HG03571 (cell line): ENCODE measurements around the gene SERTAD3.
"Not testable (repeated sequence)": the region's sequence is repeated elsewhere in the genome, so short reads cannot be mapped to it uniquely, and the experiment has no call there.

Experiments
- ATAC-seq: cut with Tn5 transposase; IDR thresholded peaks from one replicate; pipeline ENCODE4 v1.9.1; 2021; ENCODE audit not compliant: unreplicated experiment

Gene SERTAD3, protein sequence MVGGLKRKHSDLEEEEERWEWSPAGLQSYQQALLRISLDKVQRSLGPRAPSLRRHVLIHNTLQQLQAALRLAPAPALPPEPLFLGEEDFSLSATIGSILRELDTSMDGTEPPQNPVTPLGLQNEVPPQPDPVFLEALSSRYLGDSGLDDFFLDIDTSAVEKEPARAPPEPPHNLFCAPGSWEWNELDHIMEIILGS

DNA sequence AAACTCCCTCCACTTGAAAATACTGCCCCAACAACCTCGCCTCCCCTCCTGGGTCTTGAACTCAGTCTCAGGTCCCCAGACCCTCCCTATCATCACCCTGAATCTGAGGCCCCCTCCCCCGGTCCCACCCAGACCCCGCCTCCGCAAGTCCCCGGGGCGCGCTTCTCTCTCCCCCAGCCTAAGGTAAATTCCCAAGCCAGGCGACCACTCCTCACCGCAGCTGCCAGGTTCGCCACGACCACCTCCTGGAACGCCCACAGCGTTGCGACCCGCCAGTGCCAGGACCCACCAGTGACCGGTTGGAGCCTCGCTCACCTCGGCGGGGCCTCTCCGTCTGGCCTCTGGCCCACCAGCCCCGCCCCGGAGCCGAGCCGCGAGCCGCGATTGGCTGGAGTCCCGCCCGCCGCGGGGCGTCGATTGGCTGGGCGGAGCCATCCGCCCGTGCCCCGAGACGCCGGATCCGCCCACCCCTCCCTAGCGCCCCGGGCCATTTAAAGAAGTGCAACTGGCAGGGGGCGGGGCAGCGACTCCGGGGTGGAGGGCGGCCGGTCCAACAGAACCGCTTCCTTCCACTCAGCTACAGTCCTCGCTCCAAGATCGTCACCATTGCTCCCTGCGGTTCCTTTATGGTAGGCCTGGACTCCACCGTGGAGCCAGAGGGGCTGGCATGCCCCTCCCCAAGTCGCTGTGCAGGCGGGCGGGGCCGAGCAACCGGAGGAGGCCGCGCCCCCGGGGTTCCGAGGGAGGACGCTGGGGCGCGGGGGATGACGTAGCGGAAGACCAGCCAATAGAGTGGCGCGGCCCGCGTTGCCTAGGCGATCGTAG is at the start of gene SERTAD3:
SERTAD3 (minus strand) TSS at position 336 of the 825 bp plus-strand sequence. CDS start 2,255 bp downstream, outside the sequence.
- peak; percentile 55 for ATAC-seq

DNA sequence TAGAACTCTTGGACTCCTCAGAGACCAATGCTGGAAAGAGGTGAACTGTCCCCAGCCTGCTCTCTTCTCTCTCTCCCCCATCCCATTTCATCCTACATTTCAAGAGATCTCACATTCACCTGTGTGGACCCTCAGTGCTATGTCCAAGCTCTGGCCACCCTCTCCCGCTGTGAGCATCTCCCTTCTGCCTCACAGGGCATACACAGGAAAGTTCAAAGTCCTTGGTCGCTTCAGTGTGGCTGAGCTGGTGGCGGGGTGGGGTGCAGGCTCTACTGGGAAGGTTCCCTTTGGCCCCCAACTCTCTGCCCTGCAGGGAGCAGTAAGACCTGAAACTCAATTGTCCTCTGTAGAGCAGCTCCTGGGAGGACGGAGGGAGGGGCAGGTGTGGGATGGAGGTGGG is 49.6 kb upstream of the SERTAD3 start:
- no peak for ATAC-seq

DNA sequence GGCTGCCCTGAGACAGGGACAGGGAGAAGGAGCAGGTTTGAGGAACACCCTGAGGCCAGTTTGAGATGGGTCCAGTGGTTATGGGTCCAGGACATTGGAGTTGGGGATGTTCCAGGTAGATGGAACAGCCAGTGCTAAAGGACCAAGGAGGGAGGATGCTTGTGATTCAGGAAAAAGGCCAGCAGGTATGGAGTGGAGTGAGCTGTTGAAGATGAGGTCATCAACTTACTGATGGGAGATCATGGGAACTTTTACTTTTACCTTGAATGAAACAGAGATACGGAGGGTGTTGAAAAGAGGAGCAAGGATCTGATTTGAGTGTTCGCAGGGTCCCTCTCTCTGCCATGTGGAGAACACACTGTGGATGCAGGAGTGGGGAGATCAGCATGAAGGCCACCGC is 48.1 kb upstream of the SERTAD3 start:
- no peak for ATAC-seq

DNA sequence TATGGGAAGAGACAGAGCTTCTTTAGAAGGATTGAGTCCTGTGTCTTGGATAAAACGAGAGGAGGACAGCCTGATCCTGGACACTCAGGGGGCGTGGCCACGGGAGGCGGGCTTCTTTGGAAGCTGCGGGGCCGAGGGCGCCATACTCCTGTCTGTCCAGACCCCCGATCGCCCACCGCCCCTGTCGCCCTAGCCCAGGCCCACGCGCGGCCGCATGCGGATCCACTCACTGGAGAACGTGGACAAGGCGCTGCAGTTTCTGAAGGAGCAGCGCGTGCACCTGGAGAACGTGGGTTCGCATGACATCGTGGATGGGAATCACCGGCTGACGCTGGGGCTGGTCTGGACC is 45.7 kb upstream of the SERTAD3 start:
- no peak for ATAC-seq

DNA sequence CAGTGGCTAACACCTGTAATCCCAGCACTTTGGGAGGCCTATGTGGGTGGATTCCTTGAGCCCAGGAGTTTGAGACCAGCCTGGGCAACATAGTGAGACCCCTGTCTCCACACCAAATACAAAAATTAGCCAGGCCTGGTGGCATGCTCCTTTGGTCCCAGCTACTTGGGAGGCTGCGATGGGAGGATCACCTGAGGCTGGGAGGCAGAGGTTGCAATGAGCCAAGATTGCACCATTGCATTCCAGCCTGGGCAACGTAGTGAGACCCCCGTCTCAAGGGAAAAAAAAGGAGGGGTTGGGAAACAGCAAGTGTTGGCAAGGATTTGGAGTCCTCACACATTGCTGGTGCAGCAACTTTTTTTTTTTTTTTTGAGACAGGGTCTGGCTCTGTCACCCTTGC is 41.9 kb upstream of the SERTAD3 start:
- ATAC-seq, result no peak

DNA sequence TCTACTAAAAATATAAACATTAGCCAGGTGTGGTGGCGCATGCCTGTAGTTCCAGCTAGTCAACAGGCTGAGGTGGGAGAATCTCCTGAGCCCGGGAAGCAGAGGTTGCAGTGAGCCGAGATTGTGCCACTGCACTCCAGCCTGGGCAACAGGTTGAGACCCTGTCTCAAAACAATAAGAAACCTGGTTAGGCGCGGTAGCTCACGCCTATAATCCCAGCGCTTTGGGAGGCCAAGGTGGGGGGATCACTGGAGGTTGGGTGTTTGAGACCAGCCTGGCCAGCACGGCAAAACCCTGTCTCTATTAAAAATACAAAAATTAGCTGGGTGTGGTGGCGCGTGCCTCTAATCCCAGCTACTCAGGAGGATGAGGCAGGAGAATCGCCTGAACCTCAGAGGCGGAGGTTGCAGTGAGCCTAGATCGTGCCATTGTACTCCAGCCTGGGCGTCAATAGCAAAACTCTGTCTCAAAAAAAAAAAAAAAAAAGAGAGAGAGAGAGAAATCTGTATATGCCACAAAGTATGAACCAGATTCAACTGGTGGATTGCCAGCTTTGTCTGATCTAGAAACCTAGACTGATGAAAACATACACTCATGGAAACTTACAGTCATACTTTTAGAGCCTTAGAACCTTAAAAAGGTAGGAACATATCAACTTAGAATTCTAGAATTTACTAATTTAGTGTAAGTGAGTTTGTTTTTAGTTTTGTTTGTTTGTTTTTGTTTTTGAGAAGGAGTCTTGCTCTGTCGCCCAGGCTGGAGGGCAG is 31.9 kb upstream of the SERTAD3 start:
- not testable (repeated sequence) for ATAC-seq

DNA sequence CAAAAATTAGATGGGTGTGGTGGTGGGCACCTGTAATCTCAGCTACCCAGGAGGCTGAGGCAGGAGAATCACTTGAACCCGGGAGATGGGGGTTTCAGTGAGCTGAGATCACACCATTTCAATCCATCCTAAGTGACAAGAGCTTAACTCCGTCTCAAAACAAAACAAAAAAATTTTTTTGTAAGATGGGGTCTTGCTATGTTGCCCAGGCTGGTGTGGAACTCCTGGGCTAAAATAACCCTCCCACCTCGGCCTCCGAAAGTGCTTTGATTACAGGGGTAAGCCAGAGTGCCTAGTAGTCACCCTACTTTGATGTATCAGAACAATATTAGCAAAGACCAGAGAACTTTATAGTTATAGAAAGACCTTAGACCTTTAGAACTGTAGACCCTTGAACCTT is 30.6 kb upstream of the SERTAD3 start:
- no peak for ATAC-seq

DNA sequence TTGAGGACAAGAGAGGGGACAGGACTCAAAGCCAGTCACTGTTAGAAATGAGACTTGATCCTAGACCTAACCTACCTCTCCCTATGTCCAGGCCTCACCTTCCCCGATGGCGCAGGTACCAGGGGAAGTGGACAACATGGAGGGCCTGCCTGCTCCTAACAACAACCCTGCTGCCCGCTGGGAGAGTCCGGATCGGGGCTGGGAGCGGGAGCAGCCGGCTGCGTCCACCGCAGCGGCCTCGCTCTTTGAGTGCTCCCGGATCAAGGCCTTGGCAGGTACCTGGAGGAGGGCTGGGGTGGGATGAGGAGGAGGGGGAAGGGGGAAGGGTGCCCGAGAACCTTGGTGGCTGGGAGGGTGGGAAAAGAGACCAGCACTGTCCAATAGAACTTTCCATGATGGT is 28.4 kb upstream of the SERTAD3 start:
- ATAC-seq, result no peak

DNA sequence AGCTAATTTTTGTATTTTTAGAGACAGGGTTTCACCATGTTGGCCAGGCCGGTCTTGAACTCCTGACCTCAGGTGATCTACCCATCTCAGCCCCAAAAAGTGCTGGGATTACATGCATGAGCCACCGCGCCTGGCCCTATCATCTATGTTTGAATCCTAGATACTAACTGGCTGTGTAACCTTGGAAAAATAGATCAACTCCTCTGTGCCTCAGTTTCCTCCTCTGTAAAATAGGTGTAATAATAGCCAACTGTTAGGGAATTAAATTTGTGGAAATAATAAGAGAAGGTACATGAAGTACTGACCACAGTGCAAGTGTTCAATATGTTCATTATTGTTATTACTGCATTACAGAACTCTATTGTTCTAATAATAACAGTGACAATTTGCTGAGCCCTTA is 27.0 kb upstream of the SERTAD3 start:
- no peak for ATAC-seq

DNA sequence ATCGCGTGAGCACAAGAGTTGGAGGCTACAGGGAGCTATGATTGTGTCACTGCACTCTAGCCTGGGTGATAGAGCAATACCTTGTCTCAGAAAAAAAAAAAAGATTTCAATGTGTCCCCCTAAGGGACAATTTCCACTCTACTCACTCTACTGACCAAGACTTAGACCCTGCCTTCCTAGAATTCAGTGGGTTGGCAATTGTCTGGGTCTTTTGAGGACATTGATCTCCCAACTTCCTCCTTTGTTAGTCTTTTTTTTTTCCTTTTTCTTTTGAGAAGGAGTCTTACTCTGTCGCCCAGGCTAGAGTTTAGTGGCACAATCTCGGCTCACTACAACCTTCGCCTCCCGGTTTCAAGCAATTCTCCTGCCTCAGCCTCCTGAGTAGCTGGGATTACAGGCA is 24.9 kb upstream of the SERTAD3 start:
- ATAC-seq, result no peak

DNA sequence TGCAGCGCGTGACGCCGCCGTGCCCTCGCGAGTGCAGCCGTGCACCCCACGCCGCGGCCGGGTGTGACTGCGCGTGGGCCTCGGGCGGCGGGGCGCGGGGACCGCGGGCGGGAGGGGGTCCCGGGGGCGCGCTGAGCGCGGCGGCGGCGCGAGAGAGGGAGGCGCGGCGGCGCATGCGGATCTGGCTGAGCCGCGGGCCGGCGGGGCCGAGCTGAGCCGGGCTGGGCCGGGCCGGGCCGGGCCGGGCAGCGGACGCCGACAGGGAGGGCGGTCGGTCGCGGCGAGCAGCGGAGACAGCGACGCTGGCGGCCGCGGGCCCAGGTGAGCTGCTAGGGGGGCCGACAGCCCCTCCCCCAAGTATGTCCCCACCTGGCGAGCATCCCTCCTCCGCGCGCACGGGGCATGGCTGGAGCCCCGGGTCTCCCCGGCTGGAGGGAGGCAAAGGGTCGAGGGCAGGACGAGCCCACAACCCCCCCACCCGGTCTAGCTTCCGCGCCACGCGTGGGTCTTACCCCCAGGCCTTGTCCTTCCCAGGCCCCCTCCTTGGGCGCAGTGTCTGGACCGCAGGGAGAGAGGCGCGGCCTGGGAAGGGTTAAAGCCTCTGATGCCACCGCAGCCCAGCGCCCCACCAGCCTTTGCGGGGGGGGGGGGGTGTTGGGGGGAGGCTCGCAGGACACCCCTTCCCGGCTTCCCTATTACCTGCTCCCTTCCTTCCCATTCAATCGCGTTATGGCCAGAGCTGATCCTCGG is 23.0 kb upstream of the SERTAD3 start, which contains the start of gene SPTBN4:
SPTBN4 (plus strand) TSS at position 17 of the 750 bp plus-strand sequence. CDS start 5,621 bp downstream, outside the sequence.
- ATAC-seq, result no peak

DNA sequence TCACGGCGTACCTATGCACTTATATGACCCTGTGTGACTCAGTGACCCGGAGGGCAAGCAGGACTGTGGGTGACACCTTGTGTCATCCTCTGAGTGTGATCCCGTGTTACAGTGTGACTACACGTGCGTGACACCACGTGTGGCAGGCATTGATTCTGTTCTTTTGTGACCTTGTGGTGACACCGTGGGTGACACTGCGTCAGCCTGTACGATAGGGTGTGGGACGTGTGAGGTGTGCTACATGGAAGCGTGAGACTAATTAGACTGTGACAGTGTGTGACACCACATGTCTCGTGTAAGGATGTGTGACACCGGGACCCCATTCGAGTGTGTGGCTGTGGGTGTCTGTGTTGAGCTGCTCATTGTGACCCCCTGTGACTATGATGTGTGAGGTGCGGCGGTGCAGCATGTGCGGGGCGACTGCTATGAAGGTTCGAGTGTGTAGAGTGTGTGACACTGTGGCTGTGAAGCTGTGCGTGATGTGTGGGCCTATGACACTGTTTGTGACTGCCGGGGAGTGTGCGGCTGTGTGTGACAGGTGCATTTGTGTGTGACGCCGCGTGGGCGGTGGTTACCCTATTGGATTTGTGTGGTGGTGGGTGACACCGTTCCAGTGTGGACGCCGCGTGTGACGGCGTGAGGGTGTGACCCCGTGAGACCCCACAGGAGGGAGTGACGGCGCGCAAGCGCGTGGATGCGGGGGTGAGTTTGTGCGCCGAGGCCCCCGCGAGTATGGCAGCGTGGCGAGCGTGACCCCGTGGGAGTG is 22.3 kb upstream of the SERTAD3 start:
- ATAC-seq, result no peak

DNA sequence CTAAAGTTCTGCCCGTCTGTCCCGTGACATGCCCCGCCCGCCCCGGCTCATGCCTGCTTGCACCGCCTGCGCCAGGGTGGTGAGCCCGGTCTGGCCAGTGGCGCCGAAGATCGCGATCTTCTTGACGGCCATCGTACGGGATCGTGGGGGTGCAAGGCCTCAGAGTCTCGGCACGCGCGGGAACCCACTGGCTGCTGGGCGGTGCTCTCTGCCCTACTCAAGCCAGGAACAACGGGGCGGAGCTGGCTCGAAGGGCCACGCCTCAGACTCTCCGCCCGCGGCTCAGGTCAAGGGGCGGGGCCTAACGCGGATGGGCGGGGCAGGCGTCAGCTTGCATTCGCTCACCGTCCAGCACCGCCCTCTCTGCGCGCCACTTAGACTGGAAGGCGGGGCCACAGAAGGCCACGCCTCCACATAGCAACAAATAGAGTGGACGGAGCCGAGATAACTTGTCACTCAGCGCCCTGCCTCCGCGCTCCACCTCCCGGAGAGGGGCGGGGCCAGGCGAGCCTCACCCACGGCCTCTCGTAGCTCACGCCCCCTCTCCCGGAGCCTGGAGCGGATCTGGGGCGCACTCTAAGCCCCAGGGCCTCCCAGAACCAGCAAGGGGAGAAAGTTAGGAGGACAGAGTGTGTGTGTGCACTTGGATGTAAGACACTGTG is 21.6 kb upstream of the SERTAD3 start, which contains the start of gene BLVRB:
BLVRB (minus strand) TSS at position 189 of the 662 bp plus-strand sequence; CDS start at position 132, 57 bp downstream.
- ATAC-seq, result peak; percentile 76

DNA sequence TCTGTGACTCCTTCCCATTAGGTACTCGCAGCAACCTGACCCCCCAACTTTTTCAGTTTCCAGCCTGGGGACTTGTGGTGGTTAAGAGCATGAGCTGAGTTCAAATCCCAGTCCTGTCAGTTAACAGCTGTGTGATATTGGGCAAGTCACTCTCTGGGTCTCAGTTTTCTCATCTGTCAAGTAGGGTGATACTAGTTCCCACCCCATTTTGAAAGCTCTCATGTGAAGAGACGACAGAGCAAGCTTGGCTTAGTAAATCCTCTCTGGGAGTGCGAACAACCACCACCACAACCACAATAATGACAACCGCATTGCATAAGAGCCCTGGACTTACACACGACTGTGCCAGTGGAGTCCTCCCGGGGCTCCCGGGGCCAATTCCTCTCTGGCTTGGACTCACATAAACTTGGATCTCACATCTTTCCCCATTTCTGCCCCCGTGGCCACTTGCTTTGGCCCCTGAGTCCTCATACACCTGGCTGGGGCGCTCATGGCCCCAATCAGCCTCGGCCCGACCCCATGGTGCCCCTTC is 21.0 kb upstream of the SERTAD3 start:
- no peak for ATAC-seq

DNA sequence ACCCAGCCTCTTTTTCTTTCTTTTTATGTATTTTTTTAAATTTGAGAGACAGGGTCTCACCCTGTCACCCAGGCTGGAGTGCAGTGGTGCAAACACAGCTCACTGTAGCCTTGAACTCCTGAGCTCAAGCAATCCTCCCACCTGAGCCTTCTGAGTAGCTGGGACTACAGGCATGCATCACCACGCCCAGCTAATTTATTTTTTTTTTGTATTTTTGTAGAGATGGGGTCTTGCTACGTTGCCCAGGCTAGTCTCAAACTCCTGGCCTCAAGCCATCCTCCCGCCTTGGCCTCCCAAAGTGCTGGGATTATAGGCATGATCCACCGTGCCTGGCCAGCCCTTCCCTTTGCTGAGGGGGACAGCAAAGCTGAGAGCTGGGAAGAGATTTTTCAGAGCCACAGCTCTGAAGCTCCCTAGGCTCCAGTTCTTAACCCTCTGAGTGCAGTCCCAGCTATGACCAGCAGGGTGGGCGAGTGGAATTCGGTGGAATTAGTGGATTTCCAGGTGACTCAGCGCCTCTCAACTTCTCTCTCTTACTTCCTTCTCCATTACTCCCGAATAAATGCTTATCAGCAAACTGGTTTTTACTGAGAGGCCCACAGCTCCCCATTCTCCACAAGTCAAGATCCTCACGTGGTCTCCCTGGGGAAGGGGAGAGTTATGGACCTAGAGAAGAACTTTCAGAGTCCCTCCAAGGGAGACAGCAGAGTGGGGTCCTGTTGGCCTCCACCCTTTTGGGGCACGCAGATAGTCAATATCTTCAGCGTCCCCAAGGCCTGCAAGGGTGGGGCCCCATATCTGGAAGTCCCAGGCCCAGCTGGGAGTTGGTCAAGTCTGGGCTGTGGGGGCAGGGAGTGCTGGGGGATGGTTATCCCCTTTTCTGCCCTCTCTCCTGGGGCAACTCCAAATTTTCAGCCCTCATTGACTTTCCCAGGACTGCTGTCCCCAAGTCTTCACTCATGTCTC is 20.2 kb upstream of the SERTAD3 start:
- ATAC-seq, result no peak

DNA sequence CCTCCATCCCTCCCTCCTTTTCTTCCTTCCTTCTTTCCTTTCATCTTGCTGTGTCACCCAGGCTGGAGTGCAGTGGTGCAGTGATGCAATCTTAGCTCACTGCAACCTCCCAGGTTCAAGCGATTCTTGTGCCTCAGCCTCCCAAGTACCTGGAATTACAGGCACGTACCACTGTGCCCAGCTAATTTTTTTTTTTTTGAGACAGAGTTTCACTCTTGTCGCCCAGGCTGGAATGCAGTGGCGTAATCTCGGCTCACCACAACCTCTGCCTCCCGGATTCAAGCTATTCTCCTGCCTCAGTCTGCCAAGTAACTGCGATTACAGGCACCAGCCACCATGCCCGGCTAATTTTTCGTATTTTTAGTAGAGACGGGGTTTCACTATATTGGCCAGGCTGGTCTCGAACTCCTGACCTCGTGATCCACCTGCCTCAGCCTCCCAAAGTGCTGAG is 19.5 kb upstream of the SERTAD3 start:
- ATAC-seq, result not testable (repeated sequence)

DNA sequence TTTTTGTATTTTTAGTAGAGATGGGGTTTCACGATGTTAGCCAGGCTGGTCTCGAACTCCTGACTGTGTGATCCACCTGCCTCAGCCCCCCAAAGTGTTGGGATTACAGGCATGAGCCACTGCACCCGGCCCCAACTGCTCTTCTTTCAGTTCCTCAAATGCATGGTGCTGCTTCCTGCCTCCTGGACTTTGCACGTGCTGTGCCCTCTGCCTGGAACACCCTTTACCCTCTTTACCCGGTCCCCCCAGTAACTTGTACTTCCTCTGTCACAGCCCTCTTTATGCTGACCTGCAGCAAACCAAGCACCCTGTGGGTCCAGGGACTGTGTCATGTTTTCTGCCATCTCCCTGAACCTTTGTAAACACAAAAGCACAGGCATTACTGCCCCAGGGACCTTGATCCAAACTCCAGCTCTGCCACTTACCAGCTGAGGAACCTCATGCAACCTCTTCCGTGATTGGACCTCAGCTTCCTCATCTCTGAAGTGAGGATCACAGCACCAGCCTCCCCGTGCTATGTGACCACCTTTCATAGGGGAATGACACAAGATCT is 17.6 kb upstream of the SERTAD3 start:
- ATAC-seq, result no peak

DNA sequence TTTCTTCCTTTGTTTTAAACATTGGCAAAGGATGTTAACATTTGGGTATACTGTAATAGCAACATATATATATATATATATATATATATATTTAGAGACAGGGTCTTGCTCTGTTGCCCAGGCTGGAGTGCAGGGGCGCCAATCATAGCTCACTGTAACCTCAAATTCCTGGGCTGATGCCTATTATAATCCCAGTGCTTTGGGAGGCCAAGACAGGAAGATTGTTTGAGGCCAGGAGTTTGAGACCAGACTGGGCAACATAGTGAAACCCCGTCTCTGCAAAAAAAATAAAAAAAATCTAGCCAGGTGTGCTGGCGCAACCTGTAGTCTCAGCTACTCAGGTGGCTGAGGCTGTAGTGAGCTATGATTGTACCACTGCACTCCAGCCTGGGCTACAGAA is 16.1 kb upstream of the SERTAD3 start:
- no peak for ATAC-seq
